Lower lobe of right lung (tissue), 2 donors: Measurements from ENCODE around the gene DTHD1. TPM values are rescaled to one million over a fixed set of nuclear protein-coding genes. Genes with fewer than 3 reads are reported as not detected.

ENCODE experiments used
- ATAC-seq, 2 donors: fragments of 200-7000 bp; cut with Tn5 transposase; one replicate each; pipeline ENCODE4 v1.9.1; 2020 to 2022; ENCODE audit warnings: mild to moderate bottlenecking in 2 of 2, moderate library complexity in 2 of 2
- DNase-seq: peaks from one replicate; pipeline ENCODE4 v3.0.0-alpha.2; 2020
- H3K27ac ChIP-seq: fragments of 200-600 bp; one replicate; pipeline ENCODE4 v1.8.0; 2022
- H3K27me3 ChIP-seq: fragments of 200-600 bp; one replicate; pipeline ENCODE4 v1.8.0; 2022; ENCODE audit warnings: low read depth
- H3K36me3 ChIP-seq: fragments of 200-600 bp; one replicate; pipeline ENCODE4 v1.8.0; 2022; ENCODE audit warnings: mild to moderate bottlenecking
- H3K4me1 ChIP-seq: fragments of 200-600 bp; one replicate; pipeline ENCODE4 v1.8.0; 2022
- H3K4me3 ChIP-seq: fragments of 200-600 bp; one replicate; pipeline ENCODE4 v1.8.0; 2022; ENCODE audit warnings: mild to moderate bottlenecking
- H3K9me3 ChIP-seq: fragments of 200-600 bp; one replicate; pipeline ENCODE4 v1.8.0; 2022
- intact Hi-C: fragments of 100-400 bp; cut with DNase I; formaldehyde crosslinking; loops from one replicate; pipeline ENCODE4 v1.11.0; 2022
- total RNA-seq: library from RNA; stranded (reverse); fragmentation: NEBNext Ultra II Directional; extraction: Animal tissue kit (Norgen Biotek cat#: 25700); gene quantifications from one replicate; pipeline ENCODE4 v1.2.1, GENCODE V29; 2021
- TF ChIP-seq, protein P1 (sequence below): fragments of 200-600 bp; IDR thresholded peaks from one replicate; pipeline ENCODE4 v1.8.0; 2022; ENCODE audit warnings: antibody characterized with exemption, mild to moderate bottlenecking
- donor health status: DM: no; HTN: yes; CAD: no; lungs with severe emphysema.

The DTHD1 gene
- total RNA-seq, 1 donor from 2014 or later, result 8.0 TPM

DNA sequence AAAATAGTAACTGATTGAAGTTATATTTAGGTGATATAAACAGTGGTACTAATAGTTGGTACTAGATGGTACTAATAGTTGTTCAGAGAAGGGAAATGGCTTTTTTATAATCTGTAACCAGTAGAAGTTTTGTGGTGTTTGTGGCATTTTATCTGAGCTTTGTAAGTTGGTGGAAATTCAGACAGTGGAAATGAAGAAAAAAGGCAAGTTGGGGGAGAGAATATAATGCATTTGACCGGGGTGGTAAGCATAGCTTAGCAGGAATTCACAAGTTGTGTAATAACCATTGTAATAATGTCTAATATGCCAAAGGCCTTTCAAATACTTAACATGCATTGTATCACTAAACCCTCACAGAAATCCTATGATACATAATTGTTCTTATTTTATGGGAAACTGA lies 36.3 kb downstream of the DTHD1 start:
- Histone ChIP-seq H3K27me3 (no peaks in the 10 kb centered on the region), H3K4me1 (peaks cover 5% of the 10 kb centered on the region), H3K4me3 (no peak overlapping the region), H3K36me3 (no peaks in the 10 kb centered on the region), H3K9me3 (no peaks in the 10 kb centered on the region), H3K27ac (no peak overlapping the region)
- ATAC-seq (no peak), DNase-seq (no peak)
- intact Hi-C loops, result no loop called here
- TF ChIP-seq, protein P1, sequence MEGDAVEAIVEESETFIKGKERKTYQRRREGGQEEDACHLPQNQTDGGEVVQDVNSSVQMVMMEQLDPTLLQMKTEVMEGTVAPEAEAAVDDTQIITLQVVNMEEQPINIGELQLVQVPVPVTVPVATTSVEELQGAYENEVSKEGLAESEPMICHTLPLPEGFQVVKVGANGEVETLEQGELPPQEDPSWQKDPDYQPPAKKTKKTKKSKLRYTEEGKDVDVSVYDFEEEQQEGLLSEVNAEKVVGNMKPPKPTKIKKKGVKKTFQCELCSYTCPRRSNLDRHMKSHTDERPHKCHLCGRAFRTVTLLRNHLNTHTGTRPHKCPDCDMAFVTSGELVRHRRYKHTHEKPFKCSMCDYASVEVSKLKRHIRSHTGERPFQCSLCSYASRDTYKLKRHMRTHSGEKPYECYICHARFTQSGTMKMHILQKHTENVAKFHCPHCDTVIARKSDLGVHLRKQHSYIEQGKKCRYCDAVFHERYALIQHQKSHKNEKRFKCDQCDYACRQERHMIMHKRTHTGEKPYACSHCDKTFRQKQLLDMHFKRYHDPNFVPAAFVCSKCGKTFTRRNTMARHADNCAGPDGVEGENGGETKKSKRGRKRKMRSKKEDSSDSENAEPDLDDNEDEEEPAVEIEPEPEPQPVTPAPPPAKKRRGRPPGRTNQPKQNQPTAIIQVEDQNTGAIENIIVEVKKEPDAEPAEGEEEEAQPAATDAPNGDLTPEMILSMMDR, result no peak

DNA sequence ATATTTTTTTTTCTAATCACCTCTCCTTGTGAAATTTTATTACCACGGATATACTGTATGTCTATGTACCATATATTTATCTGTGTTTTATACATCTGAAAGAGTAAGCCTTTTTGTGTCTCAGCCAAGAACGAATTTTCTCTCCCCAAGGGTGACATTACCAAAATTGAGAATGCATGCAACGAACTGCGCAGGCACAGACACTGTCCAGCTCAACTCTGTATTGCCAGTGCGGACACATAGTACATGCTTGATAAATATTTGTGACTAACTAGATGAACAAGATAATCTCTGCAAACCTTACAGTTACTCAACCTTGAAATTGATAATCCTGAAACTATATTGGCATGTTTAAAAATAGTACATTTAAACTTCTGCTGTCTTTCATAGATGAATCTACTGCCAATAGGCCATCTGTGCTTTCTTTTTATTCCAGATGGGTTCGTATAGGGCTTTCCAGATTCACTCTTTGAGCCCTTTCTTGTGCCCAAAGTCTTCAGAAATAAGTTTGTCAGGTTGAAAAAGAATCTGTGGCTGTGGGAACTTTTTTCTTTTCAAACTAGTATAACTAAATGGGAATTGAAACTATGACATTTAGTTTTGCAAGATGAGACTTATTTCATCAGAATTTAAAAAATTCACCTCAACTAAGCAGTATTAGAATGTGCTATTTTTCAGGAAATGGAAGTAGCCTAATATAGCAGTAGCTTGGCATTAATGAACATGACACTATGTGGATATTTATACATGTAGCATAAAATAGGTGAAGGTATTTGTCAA lies 38.9 kb downstream of the DTHD1 start:
- Histone ChIP-seq H3K27ac (no peak overlapping the region), H3K27me3 (no peaks in the 10 kb centered on the region), H3K36me3 (no peaks in the 10 kb centered on the region), H3K4me1 (peaks cover 5% of the 10 kb centered on the region), H3K9me3 (no peaks in the 10 kb centered on the region), H3K4me3 (no peak overlapping the region)
- intact Hi-C loops, result no loop called here
- peak in 1 of 2 donors; percentile 25 for ATAC-seq
- no peak for DNase-seq
- TF ChIP-seq, protein P1, result no peak

DNA sequence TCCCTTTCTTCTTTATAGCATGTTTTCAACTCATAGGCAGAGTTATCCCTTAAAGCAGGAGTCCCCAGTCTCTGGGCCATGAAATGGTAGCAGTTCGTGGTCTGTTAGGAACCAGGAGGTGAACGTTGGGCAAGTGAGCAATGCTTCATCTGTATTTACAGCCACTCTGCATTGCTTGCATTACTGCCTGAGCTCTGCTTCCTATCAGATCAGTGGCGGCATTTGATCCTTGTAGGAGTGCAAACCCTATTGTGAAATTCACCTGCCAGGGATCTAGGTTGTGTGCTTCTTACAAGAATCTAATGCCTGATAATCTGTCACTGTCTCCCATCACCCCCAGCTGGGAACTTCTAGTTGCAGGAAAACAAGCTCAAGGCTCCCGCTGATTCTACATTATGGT lies 39.8 kb downstream of the DTHD1 start:
- H3K27ac ChIP-seq, result no peak overlapping the region
- TF ChIP-seq, protein P1, result no peak
- H3K9me3 ChIP-seq, result no peaks in the 10 kb centered on the region
- H3K4me1 ChIP-seq, result peaks cover 5% of the 10 kb centered on the region
- H3K27me3 ChIP-seq, result no peaks in the 10 kb centered on the region
- DNase-seq, result no peak
- intact Hi-C loops, result no loop called here
- no peaks in the 10 kb centered on the region for H3K36me3 ChIP-seq
- no peak for ATAC-seq
- H3K4me3 ChIP-seq, result no peak overlapping the region

DNA sequence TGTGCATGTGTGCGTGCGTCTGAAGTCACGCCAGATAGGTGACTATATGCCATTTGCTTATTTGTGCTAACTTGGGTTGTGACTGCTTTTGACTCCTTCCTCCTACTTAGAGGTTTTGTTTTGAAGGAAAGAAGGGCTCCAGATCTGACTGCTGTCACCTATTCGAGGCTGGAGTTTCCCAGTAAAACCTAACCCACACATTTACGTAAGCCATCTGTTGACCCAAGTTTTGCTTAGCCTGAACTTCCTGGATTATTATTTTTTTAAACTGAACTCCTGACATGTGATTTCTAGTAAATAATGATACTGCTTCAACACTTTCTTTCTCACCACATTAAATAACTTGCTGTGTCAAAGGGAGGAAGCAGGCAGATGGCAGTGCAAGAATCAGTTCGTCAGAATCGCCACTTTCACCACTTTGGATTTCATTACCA lies 41.5 kb downstream of the DTHD1 start:
- ATAC-seq (peak; percentile 55 to 66), DNase-seq (no peak)
- TF ChIP-seq, protein P1, result no peak
- Histone ChIP-seq H3K27ac (no peak overlapping the region), H3K27me3 (no peaks in the 10 kb centered on the region), H3K4me3 (no peak overlapping the region), H3K4me1 (peaks cover 5% of the 10 kb centered on the region), H3K9me3 (no peaks in the 10 kb centered on the region), H3K36me3 (no peaks in the 10 kb centered on the region)
- intact Hi-C loops, result no loop called here

DNA sequence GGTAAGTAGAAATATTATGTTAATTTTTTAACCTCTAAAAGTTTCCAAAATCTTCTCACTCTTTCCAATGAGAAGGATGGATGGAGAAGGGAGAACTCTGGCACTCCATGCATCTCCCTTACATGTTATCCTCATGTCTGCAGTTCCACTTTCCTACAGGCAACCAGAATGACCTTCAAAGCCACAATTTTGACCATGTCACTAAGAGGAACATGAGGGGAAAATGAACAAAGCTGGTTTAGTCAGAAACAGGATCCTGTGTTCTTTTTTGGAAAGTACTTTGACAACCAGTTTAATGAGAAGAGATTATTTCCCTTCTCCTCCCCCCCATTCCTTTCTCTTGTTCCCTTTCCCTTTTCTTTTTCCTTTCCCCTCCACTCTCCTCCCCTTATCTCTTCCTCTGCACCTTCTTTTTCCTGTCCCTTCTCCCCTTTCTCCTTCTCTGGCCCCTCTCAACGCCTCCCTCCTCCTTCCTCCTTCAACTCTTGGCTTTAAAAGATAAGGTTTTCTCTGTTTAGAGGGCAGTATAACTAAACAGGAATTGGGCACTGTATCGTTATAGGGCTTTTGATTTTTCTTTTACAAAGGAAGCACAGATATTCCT lies 42.5 kb downstream of the DTHD1 start:
- Histone ChIP-seq H3K9me3 (no peaks in the 10 kb centered on the region), H3K27ac (no peak overlapping the region), H3K36me3 (no peaks in the 10 kb centered on the region), H3K27me3 (no peaks in the 10 kb centered on the region), H3K4me3 (no peak overlapping the region), H3K4me1 (peaks cover 5% of the 10 kb centered on the region)
- TF ChIP-seq, protein P1, result no peak
- ATAC-seq (peak in 1 of 2 donors; percentile 20), DNase-seq (no peak)
- intact Hi-C loops, result no loop called here
